BLaER1 (cell line): ENCODE measurements around the gene PLEKHS1.

Experiments
- H3K27ac ChIP-seq: shearing (Covaris generic); formaldehyde crosslinking; 2 replicates; pipeline ENCODE4 v1.8.1; 2022
- H3K27me3 ChIP-seq: shearing (Covaris generic); formaldehyde crosslinking; 2 replicates; pipeline ENCODE4 v1.8.1; 2022
- H3K36me3 ChIP-seq: shearing (Covaris generic); formaldehyde crosslinking; 2 replicates; pipeline ENCODE4 v1.8.1; 2022
- H3K4me1 ChIP-seq: shearing (Covaris generic); formaldehyde crosslinking; 2 replicates; pipeline ENCODE4 v1.8.1; 2022
- H3K4me2 ChIP-seq: shearing (Covaris generic); formaldehyde crosslinking; 2 replicates; pipeline ENCODE4 v1.8.1; 2022
- H3K4me3 ChIP-seq: shearing (Covaris generic); formaldehyde crosslinking; 2 replicates; pipeline ENCODE4 v1.8.1; 2022
- H3K9ac ChIP-seq: shearing (Covaris generic); formaldehyde crosslinking; 2 replicates; pipeline ENCODE4 v1.8.1; 2022
- H3K9me3 ChIP-seq: shearing (Covaris generic); formaldehyde crosslinking; 2 replicates; pipeline ENCODE4 v1.8.1; 2022
- H4K20me1 ChIP-seq: shearing (Covaris generic); formaldehyde crosslinking; 2 replicates; pipeline ENCODE4 v1.8.1; 2022
- Cebpa-rat ChIP-seq: shearing (Covaris generic); IDR thresholded peaks from 2 replicates; pipeline ENCODE4 v1.8.1; 2022

PLEKHS1 gene

GRCh38 chr10:113739031-113739430 lies 12.5 kb upstream of the PLEKHS1 start:
- no peaks in the 10 kb centered on the region for H3K36me3 ChIP-seq
- no peak for TF ChIP-seq Cebpa-rat
- no peak overlapping the region for H3K27ac ChIP-seq
- no peak overlapping the region for H3K4me2 ChIP-seq
- no peaks in the 10 kb centered on the region for H4K20me1 ChIP-seq
- H3K4me3 ChIP-seq, result no peak overlapping the region
- no peak overlapping the region for H3K9ac ChIP-seq
- no peaks in the 10 kb centered on the region for H3K27me3 ChIP-seq
- H3K4me1 ChIP-seq, result no peaks in the 10 kb centered on the region
- no peaks in the 10 kb centered on the region for H3K9me3 ChIP-seq

- no peak overlapping the region for H3K27ac ChIP-seq
- no peak for TF ChIP-seq Cebpa-rat
- no peaks in the 10 kb centered on the region for H3K27me3 ChIP-seq
- no peaks in the 10 kb centered on the region for H4K20me1 ChIP-seq
- no peak overlapping the region for H3K4me2 ChIP-seq
- no peaks in the 10 kb centered on the region for H3K36me3 ChIP-seq
- H3K9me3 ChIP-seq, result no peaks in the 10 kb centered on the region
- no peak overlapping the region for H3K9ac ChIP-seq
- no peaks in the 10 kb centered on the region for H3K4me1 ChIP-seq
- no peak overlapping the region for H3K4me3 ChIP-seq
Measured at GRCh38 chr10:113739577-113739976, 11.9 kb upstream of the PLEKHS1 start.

- Histone ChIP-seq H4K20me1 (no peaks in the 10 kb centered on the region), H3K27ac (no peak overlapping the region), H3K27me3 (no peaks in the 10 kb centered on the region), H3K9ac (no peak overlapping the region), H3K36me3 (no peaks in the 10 kb centered on the region), H3K4me3 (no peak overlapping the region), H3K4me2 (no peak overlapping the region), H3K4me1 (no peaks in the 10 kb centered on the region), H3K9me3 (no peaks in the 10 kb centered on the region)
- TF ChIP-seq Cebpa-rat, result no peak
Measured at GRCh38 chr10:113740850-113741249, 10.6 kb upstream of the PLEKHS1 start.

- no peak overlapping the region for H3K9ac ChIP-seq
- no peaks in the 10 kb centered on the region for H3K27me3 ChIP-seq
- no peak overlapping the region for H3K27ac ChIP-seq
- H4K20me1 ChIP-seq, result no peaks in the 10 kb centered on the region
- no peaks in the 10 kb centered on the region for H3K36me3 ChIP-seq
- H3K4me3 ChIP-seq, result no peak overlapping the region
- H3K4me1 ChIP-seq, result no peaks in the 10 kb centered on the region
- no peak for TF ChIP-seq Cebpa-rat
- H3K4me2 ChIP-seq, result no peak overlapping the region
- H3K9me3 ChIP-seq, result no peaks in the 10 kb centered on the region
Measured at GRCh38 chr10:113742466-113742865, 9.0 kb upstream of the PLEKHS1 start.

GRCh38 chr10:113743594-113743993 lies 7.9 kb upstream of the PLEKHS1 start:
- Histone ChIP-seq H4K20me1 (no peaks in the 10 kb centered on the region), H3K4me2 (no peak overlapping the region), H3K9ac (no peak overlapping the region), H3K4me3 (no peak overlapping the region), H3K27ac (no peak overlapping the region), H3K36me3 (no peaks in the 10 kb centered on the region), H3K27me3 (no peaks in the 10 kb centered on the region), H3K9me3 (no peaks in the 10 kb centered on the region), H3K4me1 (no peaks in the 10 kb centered on the region)
- no peak for TF ChIP-seq Cebpa-rat

GRCh38 chr10:113745374-113745773 lies 6.1 kb upstream of the PLEKHS1 start:
- TF ChIP-seq Cebpa-rat, result no peak
- H3K9me3 ChIP-seq, result no peaks in the 10 kb centered on the region

GRCh38 chr10:113746217-113746957 lies 5.1 kb upstream of the PLEKHS1 start:
- no peaks in the 10 kb centered on the region for H4K20me1 ChIP-seq
- H3K27ac ChIP-seq, result no peak overlapping the region
- H3K4me1 ChIP-seq, result peaks cover 7% of the 10 kb centered on the region
- TF ChIP-seq Cebpa-rat, result no peak
- H3K4me3 ChIP-seq, result no peak overlapping the region
- H3K9me3 ChIP-seq, result peaks cover 5% of the 10 kb centered on the region; the same call in 1 of the 2 replicates
- no peak overlapping the region for H3K4me2 ChIP-seq
- no peaks in the 10 kb centered on the region for H3K36me3 ChIP-seq
- no peaks in the 10 kb centered on the region for H3K27me3 ChIP-seq
- H3K9ac ChIP-seq, result no peak overlapping the region

More at GRCh38 chr10:113745374-113745773, 6.1 kb upstream of the PLEKHS1 start:
- Histone ChIP-seq H3K36me3 (no peaks in the 10 kb centered on the region), H3K4me3 (no peak overlapping the region), H3K4me2 (no peak overlapping the region), H3K27me3 (no peaks in the 10 kb centered on the region), H3K9ac (no peak overlapping the region), H4K20me1 (no peaks in the 10 kb centered on the region), H3K27ac (no peak overlapping the region), H3K4me1 (no peaks in the 10 kb centered on the region)

- Histone ChIP-seq H3K4me3 (no peak overlapping the region), H4K20me1 (no peaks in the 10 kb centered on the region), H3K9ac (no peak overlapping the region), H3K4me1 (peaks cover 9% of the 10 kb centered on the region), H3K4me2 (no peak overlapping the region), H3K36me3 (no peaks in the 10 kb centered on the region), H3K9me3 (peaks cover 5% of the 10 kb centered on the region; the same call in 1 of the 2 replicates), H3K27me3 (no peaks in the 10 kb centered on the region), H3K27ac (no peak overlapping the region)
- TF ChIP-seq Cebpa-rat, result no peak
Measured at GRCh38 chr10:113752553-113752952, 1.1 kb downstream of the PLEKHS1 start.

GRCh38 chr10:113753020-113753692 lies 1.7 kb downstream of the PLEKHS1 start:
- no peak overlapping the region for H3K4me2 ChIP-seq
- TF ChIP-seq Cebpa-rat, result no peak

GRCh38 chr10:113754125-113754524 lies 2.6 kb downstream of the PLEKHS1 start:
- H3K4me1 ChIP-seq, result peaks cover 9% of the 10 kb centered on the region
- no peak overlapping the region for H3K27ac ChIP-seq
- no peak for TF ChIP-seq Cebpa-rat
- H3K4me2 ChIP-seq, result no peak overlapping the region
- H3K9ac ChIP-seq, result no peak overlapping the region
- no peak overlapping the region for H3K4me3 ChIP-seq
- no peaks in the 10 kb centered on the region for H3K27me3 ChIP-seq
- H3K9me3 ChIP-seq, result peaks cover 5% of the 10 kb centered on the region; the same call in 1 of the 2 replicates
- H4K20me1 ChIP-seq, result no peaks in the 10 kb centered on the region
- no peaks in the 10 kb centered on the region for H3K36me3 ChIP-seq

More at GRCh38 chr10:113753020-113753692, 1.7 kb downstream of the PLEKHS1 start:
- peaks cover 5% of the 10 kb centered on the region; the same call in 1 of the 2 replicates for H3K9me3 ChIP-seq
- H3K27ac ChIP-seq, result no peak overlapping the region
- H3K27me3 ChIP-seq, result no peaks in the 10 kb centered on the region
- no peaks in the 10 kb centered on the region for H4K20me1 ChIP-seq
- no peak overlapping the region for H3K4me3 ChIP-seq
- no peak overlapping the region for H3K9ac ChIP-seq
- H3K36me3 ChIP-seq, result no peaks in the 10 kb centered on the region
- peaks cover 9% of the 10 kb centered on the region for H3K4me1 ChIP-seq
